GM19324 (cell line): Measurements from ENCODE around the gene IGSF21.

Experiments used
- ATAC-seq: cut with Tn5 transposase; IDR thresholded peaks from one replicate; pipeline ENCODE4 v1.9.1; 2021; ENCODE audit warnings: mild to moderate bottlenecking, moderate library complexity; ENCODE audit not compliant: unreplicated experiment, low FRiP score

Gene IGSF21

GRCh38 chr1:18107369-18108298, at the start of gene IGSF21:
TSS of gene IGSF21 (plus strand) at chr1:18107798. CDS start at chr1:18108129, 331 bp downstream.
- ATAC-seq: no peak

GRCh38 chr1:18058206-18058921, 49.2 kb upstream of the IGSF21 start:
- ATAC-seq: no peak

GRCh38 chr1:18058981-18059605, 48.5 kb upstream of the IGSF21 start:
- ATAC-seq: no peak

GRCh38 chr1:18060366-18060765, 47.2 kb upstream of the IGSF21 start:
- ATAC-seq: no peak

- ATAC-seq: no peak
These were observed 45.4 kb upstream of the IGSF21 start for GRCh38 chr1:18062185-18062584.

- no peak for ATAC-seq
These were observed 43.1 kb upstream of the IGSF21 start for GRCh38 chr1:18064534-18064933.

GRCh38 chr1:18066576-18066975, 41.0 kb upstream of the IGSF21 start:
- no peak for ATAC-seq

- no peak for ATAC-seq
These were observed 37.7 kb upstream of the IGSF21 start for GRCh38 chr1:18069903-18070302.

GRCh38 chr1:18072066-18072465, 35.5 kb upstream of the IGSF21 start:
- no peak for ATAC-seq

GRCh38 chr1:18073066-18073642, 34.4 kb upstream of the IGSF21 start:
- ATAC-seq: no peak

GRCh38 chr1:18077657-18078215, 29.9 kb upstream of the IGSF21 start:
- ATAC-seq: no peak

GRCh38 chr1:18079941-18080735, 27.5 kb upstream of the IGSF21 start:
- ATAC-seq: no peak

- no peak for ATAC-seq
These were observed 22.1 kb upstream of the IGSF21 start for GRCh38 chr1:18085387-18086074.

- ATAC-seq: no peak
These were observed 19.5 kb upstream of the IGSF21 start for GRCh38 chr1:18088077-18088594.

GRCh38 chr1:18089488-18089887, 18.1 kb upstream of the IGSF21 start:
- no peak for ATAC-seq

- no peak for ATAC-seq
These were observed 17.0 kb upstream of the IGSF21 start for GRCh38 chr1:18090636-18091035.

GRCh38 chr1:18091660-18092446, 15.7 kb upstream of the IGSF21 start:
- ATAC-seq: no peak

GRCh38 chr1:18093193-18093592, 14.4 kb upstream of the IGSF21 start:
- ATAC-seq: no peak
